ENCODE results near the gene PTPRT.
"Not testable (repeated sequence)": the region's sequence is repeated elsewhere in the genome, so short reads cannot be mapped to it uniquely, and the experiment has no call there.

The PTPRT gene

GRCh38 chr20:42281801-42282200 lies 907.9 kb downstream of the PTPRT start:
- DNase-seq (ENCODE audit: low spot score): no peak

- DNase-seq (ENCODE audit: low spot score): no peak
These were observed 912.7 kb downstream of the PTPRT start for GRCh38 chr20:42276718-42277602.

GRCh38 chr20:42274986-42275385 lies 914.7 kb downstream of the PTPRT start:
- DNase-seq (ENCODE audit: low spot score): no peak

- DNase-seq (ENCODE audit: low spot score): no peak
These were observed 917.2 kb downstream of the PTPRT start for GRCh38 chr20:42272516-42272915.

- no peak for DNase-seq (ENCODE audit: low spot score)
These were observed 919.2 kb downstream of the PTPRT start for GRCh38 chr20:42270539-42270938.

- no peak for DNase-seq (ENCODE audit: low spot score)
These were observed 921.8 kb downstream of the PTPRT start for GRCh38 chr20:42267793-42268384.

- no peak for DNase-seq (ENCODE audit: low spot score)
These were observed 927.9 kb downstream of the PTPRT start for GRCh38 chr20:42261766-42262270.

- no peak for DNase-seq (ENCODE audit: low spot score)
These were observed 929.5 kb downstream of the PTPRT start for GRCh38 chr20:42260184-42260583.

GRCh38 chr20:42259389-42259788 lies 930.3 kb downstream of the PTPRT start:
- DNase-seq (ENCODE audit: low spot score): no peak

- no peak for DNase-seq (ENCODE audit: low spot score)
These were observed 931.0 kb downstream of the PTPRT start for GRCh38 chr20:42258564-42259302.

GRCh38 chr20:42255821-42256220 lies 933.9 kb downstream of the PTPRT start:
- DNase-seq (ENCODE audit: low spot score): no peak

- no peak for DNase-seq (ENCODE audit: low spot score)
These were observed 935.0 kb downstream of the PTPRT start for GRCh38 chr20:42254673-42255072.

- no peak for DNase-seq (ENCODE audit: low spot score)
These were observed 937.6 kb downstream of the PTPRT start for GRCh38 chr20:42252116-42252515.

GRCh38 chr20:42218621-42219374 lies 970.9 kb downstream of the PTPRT start:
- no peak for DNase-seq (ENCODE audit: low spot score)

GRCh38 chr20:42214074-42214473 lies 975.6 kb downstream of the PTPRT start:
- no peak for DNase-seq (ENCODE audit: low spot score)

- no peak for DNase-seq (ENCODE audit: low spot score)
These were observed 977.3 kb downstream of the PTPRT start for GRCh38 chr20:42212391-42212790.

- not testable (repeated sequence) for DNase-seq (ENCODE audit: low spot score)
These were observed 983.1 kb downstream of the PTPRT start for GRCh38 chr20:42206557-42206956.

GRCh38 chr20:42204109-42204660 lies 985.5 kb downstream of the PTPRT start:
- no peak for DNase-seq (ENCODE audit: low spot score)

- no peak for DNase-seq (ENCODE audit: low spot score)
These were observed 992.1 kb downstream of the PTPRT start for GRCh38 chr20:42197599-42197998.

- DNase-seq (ENCODE audit: low spot score): no peak
These were observed 996.6 kb downstream of the PTPRT start for GRCh38 chr20:42193119-42193518.

GRCh38 chr20:42192321-42192720 lies 997.4 kb downstream of the PTPRT start:
- DNase-seq (ENCODE audit: low spot score): no peak

Data from LoVo (cell line).